ENCODE data around the gene PLSCR2.

PLSCR2 gene

DNA sequence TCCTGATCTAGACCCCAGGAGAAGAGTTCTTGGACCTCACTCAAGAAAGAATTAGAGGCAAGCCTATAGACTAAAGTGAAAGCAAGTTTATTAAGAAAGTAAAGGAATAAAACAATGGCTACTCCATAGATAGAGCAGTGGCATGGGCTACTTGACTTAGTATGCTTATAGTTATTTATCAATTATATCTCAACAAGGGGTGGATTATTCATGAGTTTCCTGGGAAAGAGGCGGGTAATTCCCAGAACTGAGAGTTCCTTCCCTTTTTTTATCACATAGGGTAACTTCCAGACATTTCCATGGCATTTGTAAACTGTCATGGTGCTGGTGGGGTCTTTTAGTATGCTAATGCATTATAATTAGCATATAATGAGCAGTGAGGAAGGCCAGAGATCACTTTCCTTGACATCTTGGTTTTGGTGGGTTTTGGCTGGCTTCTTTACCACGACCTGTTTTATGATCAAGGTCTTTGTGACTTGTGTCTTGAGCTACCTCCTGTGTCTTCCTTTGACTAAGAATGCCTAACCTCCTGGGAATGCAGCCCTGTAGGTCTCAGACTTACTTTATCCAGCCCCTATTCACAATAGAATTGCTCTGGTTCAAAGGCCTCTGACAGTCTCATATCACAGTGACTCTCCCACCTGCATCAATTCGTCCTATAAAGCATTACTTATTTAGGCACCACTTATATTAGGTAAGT lies 35.3 kb upstream of the PLSCR2 start:
- TF ChIP-seq, protein P1, sequence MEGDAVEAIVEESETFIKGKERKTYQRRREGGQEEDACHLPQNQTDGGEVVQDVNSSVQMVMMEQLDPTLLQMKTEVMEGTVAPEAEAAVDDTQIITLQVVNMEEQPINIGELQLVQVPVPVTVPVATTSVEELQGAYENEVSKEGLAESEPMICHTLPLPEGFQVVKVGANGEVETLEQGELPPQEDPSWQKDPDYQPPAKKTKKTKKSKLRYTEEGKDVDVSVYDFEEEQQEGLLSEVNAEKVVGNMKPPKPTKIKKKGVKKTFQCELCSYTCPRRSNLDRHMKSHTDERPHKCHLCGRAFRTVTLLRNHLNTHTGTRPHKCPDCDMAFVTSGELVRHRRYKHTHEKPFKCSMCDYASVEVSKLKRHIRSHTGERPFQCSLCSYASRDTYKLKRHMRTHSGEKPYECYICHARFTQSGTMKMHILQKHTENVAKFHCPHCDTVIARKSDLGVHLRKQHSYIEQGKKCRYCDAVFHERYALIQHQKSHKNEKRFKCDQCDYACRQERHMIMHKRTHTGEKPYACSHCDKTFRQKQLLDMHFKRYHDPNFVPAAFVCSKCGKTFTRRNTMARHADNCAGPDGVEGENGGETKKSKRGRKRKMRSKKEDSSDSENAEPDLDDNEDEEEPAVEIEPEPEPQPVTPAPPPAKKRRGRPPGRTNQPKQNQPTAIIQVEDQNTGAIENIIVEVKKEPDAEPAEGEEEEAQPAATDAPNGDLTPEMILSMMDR (IDR thresholded peaks at IDR 0.05), result no peak

DNA sequence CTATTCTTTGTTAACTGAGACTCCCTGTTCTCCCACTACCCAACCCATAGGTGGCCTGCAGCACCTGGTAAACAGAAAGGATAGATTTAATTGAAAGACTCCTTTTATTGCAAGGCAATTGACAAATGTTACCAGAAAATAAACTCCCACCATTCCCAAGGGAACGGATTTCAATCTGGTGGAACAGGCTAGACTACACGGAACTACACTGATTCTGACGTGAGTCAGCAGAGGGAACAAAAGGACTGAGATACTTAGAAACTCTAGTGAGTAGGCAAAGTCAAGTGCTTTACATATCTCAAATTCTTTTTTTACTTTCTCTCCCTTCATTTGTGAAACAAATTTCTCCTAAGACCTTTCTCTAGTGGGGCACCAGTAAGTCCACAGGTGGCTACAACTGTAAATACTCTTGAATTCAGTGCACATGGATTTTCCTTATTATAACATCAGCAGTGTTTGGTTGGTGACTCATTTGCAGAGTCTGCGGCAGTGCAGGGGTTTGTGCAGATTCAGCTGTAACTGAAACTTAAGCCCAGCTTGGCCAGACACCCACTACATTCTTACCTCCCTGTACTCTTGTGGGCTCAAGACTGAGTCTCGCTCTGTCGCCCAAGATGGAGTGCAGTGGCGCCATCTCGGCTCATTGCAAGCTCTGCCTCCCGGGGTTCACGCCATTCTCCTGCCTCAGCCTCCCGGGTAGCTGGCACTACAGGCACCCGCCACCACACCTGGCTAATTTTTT lies 34.3 kb upstream of the PLSCR2 start:
- TF ChIP-seq, protein P1 (IDR thresholded peaks at IDR 0.05), result no peak

DNA sequence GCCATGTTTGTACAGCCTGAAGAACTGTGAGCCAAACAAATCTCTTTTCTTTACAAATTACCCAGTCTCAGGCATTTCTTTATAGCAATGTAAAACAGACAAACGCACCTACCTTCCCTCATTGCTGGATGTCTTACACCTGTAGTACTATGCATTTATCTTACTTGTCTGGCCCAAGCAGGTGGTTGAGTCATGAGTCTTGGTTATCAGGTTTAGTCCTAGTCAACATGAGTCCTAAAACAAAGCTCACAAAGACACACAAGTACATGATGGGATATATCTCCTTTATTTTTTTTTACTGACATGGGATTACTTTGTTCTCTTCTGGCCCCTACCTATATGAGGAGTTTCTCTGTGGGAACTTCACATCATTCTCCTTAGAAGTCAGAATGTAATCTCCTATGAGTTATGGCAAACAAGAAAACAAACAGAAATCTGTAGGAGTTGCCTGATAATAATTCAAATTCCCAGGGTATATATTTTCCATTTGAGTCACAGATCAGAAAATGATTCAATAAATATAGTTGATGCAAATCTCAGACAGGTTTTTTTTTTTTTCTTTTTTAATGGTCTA lies 33.6 kb upstream of the PLSCR2 start:
- TF ChIP-seq, protein P1 (IDR thresholded peaks at IDR 0.05), result no peak

DNA sequence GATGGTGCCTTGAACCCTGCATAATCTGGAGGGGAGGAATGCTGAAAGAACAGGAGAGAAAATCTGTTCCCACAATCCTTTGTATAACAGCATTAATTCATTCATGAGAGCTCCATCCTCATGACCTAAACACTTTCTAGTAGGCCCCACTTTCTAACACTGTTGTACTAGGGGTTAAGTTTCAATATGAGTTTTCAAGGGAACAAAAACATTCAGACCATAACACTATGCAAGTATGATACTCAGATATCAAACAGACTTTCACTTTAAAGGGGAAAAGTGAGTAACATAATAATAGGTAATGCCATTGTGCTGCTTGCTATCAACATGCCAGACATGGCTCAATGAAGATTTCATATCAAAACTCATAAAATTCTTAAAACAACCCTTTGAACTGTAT lies 32.4 kb upstream of the PLSCR2 start:
- TF ChIP-seq, protein P1 (IDR thresholded peaks at IDR 0.05), result no peak

DNA sequence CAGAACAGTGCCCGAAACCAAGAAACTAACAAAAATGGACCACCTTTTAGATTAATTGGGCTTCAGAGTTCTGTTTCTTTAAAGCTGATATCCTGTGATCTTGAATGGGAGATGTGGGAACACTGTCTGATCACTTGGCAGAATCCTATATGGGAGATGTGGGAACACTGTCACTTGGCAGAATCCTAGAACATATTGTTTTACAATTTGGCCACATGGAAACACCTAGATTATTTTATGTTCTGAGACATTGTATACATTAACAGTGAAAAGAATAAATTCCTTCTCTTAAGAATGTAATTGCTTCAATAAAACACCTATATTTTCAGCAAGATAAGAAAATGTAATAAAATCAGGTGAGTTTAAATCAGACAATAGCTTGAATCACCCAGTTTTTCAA lies 30.3 kb upstream of the PLSCR2 start:
- TF ChIP-seq, protein P1 (IDR thresholded peaks at IDR 0.05), result no peak

DNA sequence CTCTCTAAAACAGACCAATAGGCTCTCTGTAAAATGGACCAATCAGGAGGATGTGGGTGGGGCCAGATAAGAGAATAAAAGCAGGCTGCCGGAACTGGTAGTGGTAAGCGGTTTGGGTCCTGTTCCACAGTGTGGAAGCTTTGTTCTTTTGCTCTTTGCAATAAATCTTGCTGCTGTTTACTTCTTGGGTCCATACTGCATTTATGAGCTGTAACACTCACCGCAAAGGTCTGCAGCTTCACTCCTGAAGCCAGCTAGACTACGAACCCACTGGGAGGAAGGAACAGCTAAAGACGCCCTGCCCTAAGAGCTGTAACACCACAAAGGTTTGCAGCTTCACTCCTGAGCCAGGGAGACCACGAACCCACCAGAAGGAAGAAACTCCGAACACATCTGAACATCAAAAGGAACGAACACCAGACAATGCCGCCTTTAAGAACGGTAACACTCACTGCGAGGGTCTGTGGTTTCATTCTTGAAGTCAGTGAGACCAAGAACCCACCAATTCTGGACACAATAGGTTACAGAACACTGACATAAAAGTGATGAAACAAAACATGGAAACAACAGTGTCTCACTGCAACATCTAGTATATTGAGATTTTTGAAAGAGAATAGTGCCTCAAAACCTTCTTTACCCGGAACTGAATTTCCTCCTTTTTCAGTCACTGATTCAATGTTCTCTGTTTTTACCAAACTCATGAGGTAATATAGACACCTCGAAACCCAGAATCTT lies 28.8 kb upstream of the PLSCR2 start:
- TF ChIP-seq, protein P1 (IDR thresholded peaks at IDR 0.05), result no peak

DNA sequence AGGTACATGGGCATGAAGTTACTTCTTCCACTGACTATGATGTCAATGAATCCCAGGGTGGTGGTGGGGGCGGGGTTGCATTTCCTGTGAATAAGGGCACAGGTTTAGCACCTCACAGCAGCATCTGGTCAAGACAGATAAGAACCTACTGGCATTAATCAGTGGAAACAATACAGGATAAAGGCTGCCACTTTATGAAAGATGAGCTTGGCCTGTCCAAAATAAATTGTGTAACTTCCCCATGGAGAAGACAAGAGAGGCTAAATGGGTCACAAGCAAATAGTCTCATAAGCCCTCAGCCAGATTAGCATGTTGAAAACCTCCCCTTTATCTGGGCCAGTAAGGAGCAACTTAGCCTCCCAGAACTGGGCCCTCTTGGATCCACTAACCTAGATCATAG lies 27.4 kb upstream of the PLSCR2 start:
- TF ChIP-seq, protein P1 (IDR thresholded peaks at IDR 0.05), result no peak
